CD4-positive, alpha-beta T cell (primary cell): ENCODE data around the gene DENND5B. TPM values are rescaled to one million over a fixed set of nuclear protein-coding genes. Genes with fewer than 3 reads are reported as not detected.

Source experiments
- ATAC-seq: fragments of 200-7000 bp; cut with Tn5 transposase; one replicate; pipeline ENCODE4 v1.10.0; 2022; ENCODE audit warnings: mild to moderate bottlenecking; ENCODE audit not compliant: poor library complexity
- CTCF ChIA-PET: fragments of 350-600 bp; sonication (Branson Sonifier 250); formaldehyde crosslinking; loops from one replicate; lab custom pipeline; 2021; ENCODE audit warnings: antibody characterized with exemption, inconsistent platforms; lab: Charles Lee
- POLR2A ChIA-PET: fragments of 350-600 bp; sonication (Branson Sonifier 250); formaldehyde crosslinking; loops from one replicate; lab custom pipeline; 2021; ENCODE audit warnings: antibody characterized with exemption, inconsistent platforms; lab: Charles Lee
- DNase-seq, 14 experiments: peaks; one replicate each; pipeline ENCODE4 v3.0.0-alpha.2; 2013 to 2020; ENCODE audit warnings: mixed read lengths in 2 of 14
- H3K27ac ChIP-seq, 2 donors: one replicate each; pipeline versions ENCODE4 v1.5.1 to v1.7.0; 2013; ENCODE audit warnings: low read length in 2 of 2, low read depth in 1 of 2, mild to moderate bottlenecking in 1 of 2
- H3K27me3 ChIP-seq, 2 experiments: 1 replicate in 1 of 2; 2 replicates in 1 of 2; pipeline versions ENCODE4 v1.6.1 to v1.7.0; 2013; ENCODE audit warnings: low read length in 2 of 2, control low read depth in 1 of 2, mild to moderate bottlenecking in 1 of 2, moderate library complexity in 1 of 2; ENCODE audit not compliant: insufficient read depth in 2 of 2, control insufficient read depth in 1 of 2
- H3K36me3 ChIP-seq: one replicate; pipeline ENCODE4 v1.6.1; 2013; ENCODE audit warnings: low read length, control low read depth; ENCODE audit not compliant: insufficient read depth
- H3K4me1 ChIP-seq: one replicate; pipeline ENCODE4 v1.6.1; 2013; ENCODE audit warnings: low read length, control low read depth; ENCODE audit not compliant: insufficient read depth
- H3K4me3 ChIP-seq: one replicate; pipeline ENCODE4 v1.5.1; 2013; ENCODE audit warnings: mild to moderate bottlenecking, low read length, moderate library complexity
- H3K9me3 ChIP-seq, 2 experiments: 1 replicate in 1 of 2; 2 replicates in 1 of 2; pipeline versions ENCODE4 v1.6.1 to v1.7.0; 2013; ENCODE audit warnings: low read length in 2 of 2, mild to moderate bottlenecking in 2 of 2, control low read depth in 1 of 2, moderate library complexity in 1 of 2; ENCODE audit not compliant: control insufficient read depth in 1 of 2, insufficient read depth in 1 of 2
- H3K27ac Mint-ChIP-seq: one replicate; pipeline ENCODE4 v1.8.0; 2020; ENCODE audit warnings: mixed read lengths
- H3K27me3 Mint-ChIP-seq: one replicate; pipeline ENCODE4 v1.8.0; 2021; ENCODE audit warnings: mixed read lengths
- H3K36me3 Mint-ChIP-seq: one replicate; pipeline ENCODE4 v1.8.0; 2021; ENCODE audit warnings: low read depth, mixed read lengths
- H3K4me1 Mint-ChIP-seq: one replicate; pipeline ENCODE4 v1.8.0; 2021; ENCODE audit warnings: low read depth, mixed read lengths
- H3K4me3 Mint-ChIP-seq: one replicate; pipeline ENCODE4 v1.8.0; 2020; ENCODE audit warnings: mild to moderate bottlenecking, mixed read lengths
- H3K9me3 Mint-ChIP-seq: one replicate; pipeline ENCODE4 v1.8.0; 2020; ENCODE audit warnings: mixed read lengths
- CTCF ChIP-seq: fragments of 200-600 bp; IDR thresholded peaks from one replicate; pipeline ENCODE4 v1.8.0; 2022; ENCODE audit warnings: antibody characterized with exemption, mild to moderate bottlenecking
- intact Hi-C, 2 experiments: fragments of 100-400 bp; cut with DNase I in 1 of 2; cut with micrococcal nuclease in 1 of 2; formaldehyde crosslinking; loops; one replicate each; pipeline versions ENCODE4 v1.15.1 to v1.9.0; 2023 to 2025; cut with DNase I, micrococcal nuclease
- total RNA-seq, 174 experiments: library from RNA in 2 of 174; stranded (reverse) in 2 of 174; gene quantifications; one replicate each; pipeline ENCODE4 v1.2.3 and lab custom pipeline; 2021 to 2026

Gene DENND5B
- total RNA-seq, 2 experiments from 2014 or later: 0.22 to 0.25 TPM

- no peaks in the 10 kb centered on the region for H3K4me1 Mint-ChIP-seq
- CTCF ChIA-PET: no interaction called here
- ATAC-seq (no peak), DNase-seq (no peak)
- peaks cover 4% of the 10 kb centered on the region for H3K36me3 Mint-ChIP-seq
- no peak overlapping the region for H3K27ac ChIP-seq
- H3K4me3 Mint-ChIP-seq: no peak overlapping the region
- intact Hi-C loops: no loop called here
- H3K36me3 ChIP-seq: no peaks in the 10 kb centered on the region
- peaks cover 14% of the 10 kb centered on the region for H3K27me3 Mint-ChIP-seq
- no peak overlapping the region for H3K4me3 ChIP-seq
- H3K9me3 ChIP-seq: peaks cover 12 to 20% of the 10 kb centered on the region in 2 experiments
- POLR2A ChIA-PET: no interaction called here
- peaks cover 6% of the 10 kb centered on the region for H3K9me3 Mint-ChIP-seq
- no peak overlapping the region for H3K27ac Mint-ChIP-seq
- H3K27me3 ChIP-seq: peaks cover 0 to 12% of the 10 kb centered on the region in 2 experiments
- H3K4me1 ChIP-seq: no peaks in the 10 kb centered on the region
- no peak for TF ChIP-seq CTCF
Observed at GRCh38 chr12:31605531-31605930, 14.6 kb upstream of the DENND5B start.

GRCh38 chr12:31603546-31604009, 12.6 kb upstream of the DENND5B start:
- H3K4me3 ChIP-seq: no peak overlapping the region
- peaks cover 0 to 12% of the 10 kb centered on the region in 2 experiments for H3K27me3 ChIP-seq
- intact Hi-C loops: no loop called here
- Mint-ChIP-seq H3K36me3 (peaks cover 4% of the 10 kb centered on the region), H3K27me3 (peaks cover 19% of the 10 kb centered on the region), H3K4me3 (no peak overlapping the region), H3K27ac (no peak overlapping the region), H3K9me3 (peaks cover 6% of the 10 kb centered on the region), H3K4me1 (no peaks in the 10 kb centered on the region)
- POLR2A ChIA-PET: no interaction called here
- H3K4me1 ChIP-seq: no peaks in the 10 kb centered on the region
- DNase-seq: no peak
- H3K36me3 ChIP-seq: no peaks in the 10 kb centered on the region
- no peak for TF ChIP-seq CTCF
- ATAC-seq: no peak
- CTCF ChIA-PET: interaction anchor here (0.7 kb wide), 1 partner anchor 784 kb away, joined by 3 read pairs; no protein-coding TSS in a partner anchor
- H3K27ac ChIP-seq: no peak overlapping the region
- H3K9me3 ChIP-seq: peaks cover 6 to 8% of the 10 kb centered on the region in 2 experiments

- Mint-ChIP-seq H3K27ac (no peak overlapping the region), H3K4me1 (no peaks in the 10 kb centered on the region), H3K4me3 (no peak overlapping the region), H3K36me3 (no peaks in the 10 kb centered on the region), H3K27me3 (peaks cover 33% of the 10 kb centered on the region), H3K9me3 (no peaks in the 10 kb centered on the region)
- Histone ChIP-seq H3K9me3 (no peaks in the 10 kb centered on the region), H3K36me3 (no peaks in the 10 kb centered on the region), H3K4me1 (no peaks in the 10 kb centered on the region), H3K27me3 (peaks cover 0 to 13% of the 10 kb centered on the region in 2 experiments), H3K4me3 (no peak overlapping the region), H3K27ac (no peak overlapping the region)
- DNase-seq: no peak
- ChIA-PET POLR2A (no interaction called here), CTCF (no interaction called here)
- TF ChIP-seq CTCF: no peak
- ATAC-seq: no peak
- intact Hi-C loops: no loop called here
Observed at GRCh38 chr12:31600750-31601149, 9.8 kb upstream of the DENND5B start.
